ENCODE data around the gene PRPF8.

GRCh38 chr17:1693339-1693738 lies 8.7 kb upstream of the PRPF8 start:
- TF ChIP-seq EZH2phosphoT487 (IDR thresholded peaks at IDR 0.05; ENCODE audit: low read length), result no peak
- no peak for TF ChIP-seq CTCF (IDR thresholded peaks at IDR 0.05; ENCODE audit: low read length)

Data from MM.1S (cell line).